Lung microvascular endothelial cell (primary cell): ENCODE results near the gene GPD1. TPM values are rescaled to one million over a fixed set of nuclear protein-coding genes. Genes with fewer than 3 reads are reported as not detected.

Experiments
- DNase-seq, 2 donors: peaks; one replicate each; pipeline versions ENCODE4 v3.0.0 to v3.0.0-alpha.2; 2010; ENCODE audit warnings: low read depth in 2 of 2
- total RNA-seq: library from RNA; depleted of rRNA; stranded (reverse); fragments of >200 nt; gene quantifications from 2 replicates; pipeline ENCODE4 v1.2.1, GENCODE V29; 2014

Gene GPD1
- total RNA-seq, 1 donor from 2014 or later = under 0.01 TPM

DNA sequence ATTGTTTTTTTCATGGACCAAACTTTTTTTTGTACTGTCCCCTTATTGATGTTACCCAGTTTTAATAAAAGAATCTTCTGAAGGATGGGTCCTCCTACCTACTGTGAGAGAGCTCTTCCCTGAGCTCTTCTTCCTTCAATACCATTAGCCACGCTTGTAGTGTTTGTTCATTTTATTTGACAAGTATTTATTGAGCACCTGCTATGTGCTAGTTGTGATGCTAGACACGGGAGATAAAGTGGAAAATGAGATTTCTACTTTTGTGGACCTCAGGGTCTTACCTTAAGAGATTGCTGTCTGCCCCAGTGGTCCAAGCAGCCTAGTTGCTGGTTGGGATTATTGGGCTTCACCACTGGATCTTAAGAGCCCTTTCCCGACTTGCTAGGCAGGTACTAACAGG, 3.2 kb upstream of the GPD1 start:
- DNase-seq = no peak

DNA sequence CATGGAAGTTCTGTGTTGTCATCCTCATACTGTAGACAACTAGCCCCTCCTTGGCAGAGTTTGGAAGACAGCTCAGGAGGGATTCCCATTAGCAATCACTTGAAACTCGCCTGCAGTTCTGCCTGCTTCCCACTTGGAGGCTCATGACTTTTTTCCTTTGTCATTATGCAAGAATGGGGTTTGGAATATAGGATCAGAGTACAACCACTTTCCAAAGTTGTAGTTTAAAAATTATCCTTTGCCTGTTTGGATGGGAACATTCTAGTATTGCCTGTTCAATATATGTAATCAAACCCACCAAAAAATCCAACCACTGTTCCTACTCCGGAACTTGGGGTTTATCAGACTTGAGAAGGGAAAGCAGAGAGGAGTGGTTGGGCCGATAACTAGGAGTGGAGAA, 2.1 kb upstream of the GPD1 start:
- DNase-seq = peak; percentile 35 to 46

DNA sequence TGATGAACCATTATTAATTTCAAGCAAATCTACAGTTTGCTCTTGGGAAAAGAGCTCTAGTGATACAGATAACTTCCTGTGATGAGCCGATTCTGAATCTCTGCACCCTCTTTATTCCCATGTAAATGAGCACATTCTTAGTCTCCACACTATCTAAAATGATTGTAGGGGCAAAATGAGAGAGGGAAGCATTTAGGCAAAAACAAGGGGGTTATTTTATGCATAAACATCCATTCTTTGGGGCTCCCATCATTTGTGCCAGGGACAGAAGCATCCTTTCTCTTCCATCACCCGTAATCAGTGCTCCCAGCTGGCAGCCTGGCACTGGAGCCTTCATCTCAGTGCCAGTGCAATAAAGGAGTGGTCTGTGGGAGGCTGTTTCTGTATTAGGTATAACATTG, 1.7 kb upstream of the GPD1 start:
- DNase-seq = no peak

DNA sequence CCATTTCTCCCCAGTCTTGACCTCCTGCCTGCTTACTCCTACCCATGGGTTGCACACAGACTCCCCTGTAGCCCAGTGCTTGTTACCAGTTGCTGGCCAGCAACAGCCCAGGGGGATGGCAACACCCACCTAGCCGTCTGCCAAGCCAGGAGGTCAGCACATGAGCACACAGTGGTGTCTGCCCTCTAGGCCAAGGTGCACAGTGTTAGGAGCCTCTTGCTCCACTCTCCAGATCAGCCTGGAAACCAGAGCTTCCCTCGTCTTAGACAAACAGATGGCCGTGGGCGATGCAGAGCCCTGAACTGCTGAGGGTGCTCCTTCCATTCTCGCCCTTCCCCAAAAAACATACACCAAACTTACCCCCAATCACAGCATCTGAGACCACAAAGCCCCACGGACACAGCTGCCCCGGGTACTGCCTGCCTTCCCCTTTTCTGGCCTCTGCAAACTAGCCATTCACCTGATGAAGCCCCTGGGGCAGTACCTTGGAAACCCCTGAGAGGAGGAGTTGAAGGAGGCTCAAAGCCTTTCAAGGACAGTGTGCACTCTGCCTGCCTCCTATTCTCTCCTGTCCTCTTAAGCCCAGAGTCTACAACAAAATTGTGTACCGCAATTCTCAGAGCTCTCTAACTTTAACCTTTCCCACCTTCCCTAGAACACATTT, 1.0 kb upstream of the GPD1 start:
- DNase-seq = no peak

DNA sequence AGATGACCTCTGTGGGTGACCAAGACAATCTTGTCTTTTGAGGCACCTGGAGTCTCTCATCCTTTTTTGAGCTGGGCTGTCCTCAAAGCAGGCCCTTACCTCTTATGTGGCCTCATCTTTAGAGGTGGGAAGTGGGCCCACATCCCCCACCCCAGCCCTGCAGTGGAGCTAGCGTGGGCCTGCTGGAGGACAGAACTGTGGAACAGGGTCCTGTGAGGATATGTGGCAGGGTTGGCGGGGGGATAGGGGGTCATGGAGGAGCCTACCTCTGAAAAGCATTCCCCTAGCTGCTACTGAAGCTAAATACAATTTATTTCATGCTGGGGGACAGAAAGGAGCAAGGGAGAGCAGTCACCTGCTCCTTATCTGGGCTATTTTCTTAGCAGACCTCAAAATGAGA, 457 bp upstream of the GPD1 start:
- no peak for DNase-seq

DNA sequence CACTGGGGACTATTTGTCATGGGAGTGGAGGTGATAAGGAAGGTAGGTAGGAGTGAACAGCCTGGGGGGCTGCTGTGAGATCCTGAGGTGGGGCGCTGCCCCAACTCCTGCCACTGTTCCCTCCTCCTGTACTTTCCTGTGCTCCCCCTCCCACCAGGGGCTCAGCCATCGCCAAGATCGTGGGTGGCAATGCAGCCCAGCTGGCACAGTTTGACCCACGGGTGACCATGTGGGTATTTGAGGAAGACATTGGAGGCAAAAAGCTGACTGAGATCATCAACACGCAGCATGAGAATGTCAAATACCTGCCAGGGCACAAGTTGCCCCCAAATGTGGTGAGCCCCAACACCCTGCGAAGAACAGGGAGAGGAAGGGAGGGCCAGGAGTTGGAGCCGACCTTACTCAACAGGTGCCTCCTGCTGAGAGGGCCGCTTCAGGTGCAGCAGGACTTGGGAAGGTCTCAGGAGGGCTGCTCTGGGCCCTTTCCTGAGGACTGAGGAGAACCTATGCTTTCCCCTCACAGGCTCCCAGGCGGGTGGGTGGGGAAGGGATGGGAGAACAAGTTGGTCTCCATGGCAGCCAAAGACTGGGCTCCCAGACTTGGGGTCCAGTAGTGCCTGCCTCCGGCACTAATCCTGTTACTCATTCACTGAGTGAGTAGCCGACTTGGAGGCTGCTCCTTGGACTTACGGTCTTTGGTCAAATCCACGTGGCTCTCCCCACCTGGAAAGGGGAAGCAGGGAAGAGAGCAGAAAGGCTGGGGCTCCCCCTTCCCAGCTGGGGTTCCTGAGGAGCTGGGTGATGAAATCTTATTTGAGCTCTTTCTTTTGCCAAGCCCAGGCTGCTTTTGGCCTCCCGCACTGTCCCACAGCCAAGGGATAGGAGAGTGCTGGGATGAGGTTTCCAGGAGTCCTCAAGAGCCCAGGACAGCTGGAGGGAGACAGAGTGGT, 884 bp downstream of the GPD1 start:
- DNase-seq = no peak

DNA sequence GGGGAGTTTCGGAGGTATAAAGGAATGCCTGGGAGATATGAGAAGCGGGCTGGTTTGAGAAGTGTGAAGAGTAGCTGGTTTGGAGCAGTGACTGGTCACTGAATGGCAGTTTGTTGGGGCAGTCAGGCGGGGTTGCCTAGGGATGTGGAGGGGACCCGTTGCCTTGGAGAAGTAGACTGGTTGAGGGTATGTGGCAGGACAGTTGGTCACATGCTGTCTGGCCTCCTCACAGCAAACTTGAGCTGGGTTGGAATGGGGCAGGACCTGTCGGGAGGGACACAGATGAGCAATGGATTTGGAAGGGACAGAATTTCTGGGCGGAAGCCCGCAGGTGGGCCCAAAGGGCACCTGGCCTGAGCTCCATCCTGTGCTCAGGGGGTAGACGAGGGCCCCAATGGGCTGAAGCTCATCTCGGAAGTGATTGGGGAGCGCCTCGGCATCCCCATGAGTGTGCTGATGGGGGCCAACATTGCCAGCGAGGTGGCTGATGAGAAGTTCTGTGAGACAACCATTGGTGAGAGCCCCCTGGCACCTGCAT, 2.2 kb downstream of the GPD1 start:
- DNase-seq = no peak

DNA sequence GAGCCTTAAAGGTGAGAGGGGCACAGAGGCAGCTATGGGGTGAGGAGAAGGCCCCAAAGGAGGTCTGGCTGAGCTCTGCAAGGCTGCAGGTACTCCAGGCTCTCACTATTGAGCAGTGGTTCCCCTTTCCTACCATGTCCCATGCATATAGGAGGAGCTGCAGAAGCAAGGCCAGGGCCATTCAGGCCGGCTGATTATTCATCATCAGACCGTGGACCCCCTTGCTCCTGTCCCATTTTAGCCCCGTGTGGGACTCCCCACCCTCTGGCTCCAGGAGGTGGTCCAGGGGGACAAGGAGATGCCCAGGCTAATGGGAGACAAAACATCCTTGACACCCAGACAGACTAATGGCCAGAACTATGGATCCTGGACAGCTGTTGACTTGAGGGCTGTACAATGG, 3.1 kb downstream of the GPD1 start:
- no peak for DNase-seq

DNA sequence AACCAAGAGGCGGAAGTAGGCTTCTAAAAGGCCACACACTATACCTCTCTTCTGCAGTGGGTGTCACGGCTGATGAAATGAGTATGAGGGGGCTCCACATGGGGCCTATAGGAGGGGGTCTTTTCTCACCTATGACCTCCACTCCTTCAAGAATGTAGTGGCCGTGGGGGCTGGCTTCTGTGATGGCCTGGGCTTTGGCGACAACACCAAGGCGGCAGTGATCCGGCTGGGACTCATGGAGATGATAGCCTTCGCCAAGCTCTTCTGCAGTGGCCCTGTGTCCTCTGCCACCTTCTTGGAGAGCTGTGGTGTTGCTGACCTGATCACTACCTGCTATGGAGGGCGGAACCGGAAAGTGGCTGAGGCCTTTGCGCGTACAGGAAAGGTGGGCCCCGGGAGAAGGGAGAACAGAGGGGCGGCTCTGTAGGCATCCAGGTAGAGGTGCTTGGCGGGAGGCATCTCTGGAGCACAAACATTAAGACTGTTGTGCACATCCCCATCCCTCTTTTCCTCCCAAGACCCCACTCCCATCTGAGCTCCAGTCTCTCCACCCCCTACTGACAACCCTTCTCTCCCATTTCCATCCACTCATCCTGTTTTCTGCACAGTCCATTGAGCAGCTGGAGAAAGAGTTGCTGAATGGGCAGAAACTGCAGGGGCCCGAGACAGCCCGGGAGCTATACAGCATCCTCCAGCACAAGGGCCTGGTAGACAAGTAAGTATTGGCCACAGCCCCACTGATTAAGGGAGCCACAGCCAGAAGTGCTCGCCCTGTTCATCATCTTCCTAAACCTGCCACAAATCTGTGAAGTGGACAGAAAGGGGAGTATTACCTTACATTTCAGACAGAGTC, 3.8 kb downstream of the GPD1 start:
- no peak for DNase-seq

DNA sequence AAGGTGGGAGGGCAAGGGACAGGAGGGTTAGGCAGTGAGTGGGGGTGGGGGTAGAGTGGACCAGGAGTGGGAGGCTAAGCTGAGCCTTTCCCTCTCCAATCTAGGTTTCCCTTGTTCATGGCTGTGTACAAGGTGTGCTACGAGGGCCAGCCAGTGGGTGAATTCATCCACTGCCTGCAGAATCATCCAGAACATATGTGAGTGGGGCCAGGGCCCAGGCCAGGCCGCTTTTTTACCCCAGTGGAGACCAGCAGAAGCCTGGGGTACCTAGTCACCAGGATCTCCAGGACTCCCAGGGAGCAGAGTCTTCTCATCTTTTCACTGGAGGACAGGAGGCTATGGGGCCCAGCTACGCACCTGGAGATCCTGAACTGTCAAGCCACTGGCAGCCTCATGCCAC, 5.5 kb downstream of the GPD1 start:
- DNase-seq = no peak

DNA sequence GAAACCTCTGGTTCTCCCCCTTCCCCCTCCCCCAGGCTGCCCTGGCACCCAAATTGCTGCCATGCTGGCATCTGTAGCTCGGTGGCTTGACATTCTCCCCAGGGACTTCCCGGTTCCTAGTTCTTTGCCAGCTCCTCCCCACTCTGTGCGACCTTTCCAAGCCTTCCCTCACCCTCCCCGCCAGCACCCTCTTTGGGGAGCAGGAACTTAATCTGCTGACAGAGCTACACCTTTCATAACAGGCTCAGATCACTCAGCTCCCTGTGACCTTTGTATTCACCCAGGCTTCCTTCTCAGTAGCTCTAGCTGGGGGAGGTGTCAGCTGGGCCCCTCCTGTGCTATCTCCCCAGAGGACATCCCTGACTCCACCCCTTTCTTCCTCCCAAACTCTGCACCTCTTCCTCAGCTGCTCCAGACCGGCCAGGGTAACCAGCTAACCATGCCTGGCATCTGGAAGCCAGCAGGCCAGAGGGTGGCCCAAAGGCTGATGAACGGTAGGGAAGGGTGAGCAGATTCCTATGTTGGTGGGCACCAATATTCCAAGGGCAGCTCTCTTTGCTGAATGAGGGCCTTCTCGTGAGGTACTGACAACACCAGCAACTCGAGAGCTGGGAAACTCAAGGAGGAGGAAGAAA, 6.4 kb downstream of the GPD1 start:
- DNase-seq = no peak

DNA sequence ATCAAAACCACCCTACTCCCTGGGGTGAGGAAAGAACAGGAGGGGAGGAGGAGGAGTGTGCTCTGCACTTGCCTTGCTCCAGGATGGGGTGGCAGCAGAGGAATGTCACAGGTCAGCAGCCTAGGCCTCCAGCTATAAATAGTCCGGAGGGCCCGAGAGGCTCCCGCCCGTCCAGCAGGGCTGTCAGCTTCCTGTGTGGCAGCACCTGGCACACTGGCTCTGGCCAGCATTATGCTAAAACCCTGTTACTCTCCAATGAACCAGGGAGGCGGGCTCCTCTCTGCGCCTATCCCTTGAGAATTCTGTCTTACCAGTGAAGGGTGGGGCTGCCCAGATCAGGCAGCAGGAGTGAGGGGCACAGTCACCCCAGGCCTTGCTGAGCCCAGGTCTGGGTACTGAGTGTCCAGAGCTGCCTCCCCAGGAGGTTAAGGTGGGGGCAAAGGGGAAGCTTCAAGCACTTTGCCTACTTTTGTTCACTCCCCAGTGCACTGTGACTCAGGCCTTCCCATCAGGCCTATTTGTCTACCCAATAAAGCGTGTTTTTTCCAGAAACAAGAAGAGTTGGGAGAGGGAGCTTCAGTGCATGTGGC, 7.0 kb downstream of the GPD1 start:
- DNase-seq = no peak

DNA sequence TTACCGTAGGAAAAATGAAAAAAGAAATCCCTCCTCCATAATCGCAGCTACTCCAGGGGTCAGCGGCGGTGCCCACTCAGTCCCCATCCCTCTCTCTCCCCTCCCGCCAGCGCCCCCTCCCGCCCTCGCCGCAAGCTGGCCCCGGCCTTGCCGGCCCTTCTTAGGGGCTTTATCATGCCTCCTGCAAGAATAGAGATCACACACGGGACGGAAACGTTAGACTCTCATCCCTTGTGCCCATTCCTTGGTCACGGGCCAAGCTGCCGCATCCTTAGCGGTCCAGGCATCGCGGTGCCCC, 7.5 kb downstream of the GPD1 start:
- peak in 1 of 2 donors; percentile 19 for DNase-seq

DNA sequence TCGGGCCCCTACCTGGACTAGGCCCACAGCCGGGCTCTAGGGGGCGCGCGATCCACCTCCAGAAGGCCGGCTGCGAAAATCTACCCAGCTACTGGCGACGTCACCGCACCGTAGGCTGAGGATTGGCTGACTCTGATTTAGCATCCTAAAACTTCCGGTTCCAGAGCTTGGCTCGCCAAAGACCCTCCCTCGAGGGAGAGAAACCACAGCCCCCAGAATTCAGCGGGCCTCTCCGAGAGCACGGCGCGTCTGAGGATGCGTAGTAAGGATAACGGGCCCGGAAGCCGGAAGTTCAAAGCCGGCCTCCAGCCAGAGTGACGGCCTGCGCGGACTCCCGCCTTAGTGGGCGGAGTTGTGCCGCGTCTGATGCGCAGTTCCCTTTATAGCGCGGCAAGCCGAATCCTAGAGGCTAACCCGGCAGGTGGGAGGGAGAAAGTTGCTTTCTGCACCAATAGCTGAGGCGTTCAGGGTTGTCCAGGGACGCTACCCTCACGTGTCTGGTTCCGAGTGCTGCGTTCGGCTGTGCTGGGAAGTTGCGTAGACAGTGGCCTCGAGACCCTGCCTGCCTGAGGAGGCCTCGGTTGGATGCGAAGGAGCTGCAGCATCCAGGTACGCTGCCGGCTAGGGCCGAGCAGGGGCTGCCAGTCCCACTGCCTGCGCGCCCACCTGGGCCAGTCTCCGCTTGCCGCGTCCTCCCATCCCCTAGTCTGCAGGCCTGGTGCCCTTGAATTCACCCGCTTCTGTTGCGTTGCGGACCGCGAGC, 8.1 kb downstream of the GPD1 start, which contains the start of gene COX14:
TSS of gene COX14 (plus strand) at position 544 of the 763 bp plus-strand sequence. CDS start 7,808 bp downstream, outside the sequence.
- peak; percentile 100 for DNase-seq

DNA sequence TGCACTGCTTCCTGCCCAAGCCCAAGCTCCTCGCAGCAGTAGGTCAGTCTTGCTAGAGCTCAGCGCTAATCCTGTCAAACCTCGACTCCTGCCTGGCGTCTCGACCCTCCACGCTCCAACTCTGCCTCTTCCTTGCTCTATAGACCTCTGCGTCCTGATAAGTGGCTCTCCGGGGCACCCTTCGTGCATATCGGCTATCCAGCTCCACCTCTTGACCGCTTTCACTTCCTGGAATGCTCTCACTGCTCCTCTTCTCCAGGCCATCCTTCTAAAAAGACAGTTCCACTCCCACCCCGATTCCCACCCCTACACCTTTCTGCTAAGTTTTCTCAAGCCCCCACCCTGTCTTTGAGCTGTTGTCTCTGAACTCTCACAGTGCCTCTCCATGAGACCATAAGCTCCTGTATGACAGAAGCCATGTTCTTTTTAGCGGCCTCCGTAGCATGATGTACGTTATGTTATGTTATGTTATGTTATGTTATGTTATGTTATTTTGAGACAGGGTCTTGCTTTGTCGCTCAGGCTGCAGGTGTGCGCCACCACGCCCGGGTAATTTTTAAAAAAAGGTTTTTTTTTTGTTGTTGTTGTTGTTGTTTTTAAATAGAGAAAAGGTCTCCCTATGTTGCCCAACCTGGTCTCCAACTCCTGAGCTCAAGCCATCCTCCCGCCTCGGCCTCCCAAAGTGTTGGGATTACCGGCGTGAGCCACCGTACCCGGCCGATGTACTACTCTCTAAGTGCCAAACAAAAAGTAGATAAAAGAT, 8.8 kb downstream of the GPD1 start:
- DNase-seq = no peak

DNA sequence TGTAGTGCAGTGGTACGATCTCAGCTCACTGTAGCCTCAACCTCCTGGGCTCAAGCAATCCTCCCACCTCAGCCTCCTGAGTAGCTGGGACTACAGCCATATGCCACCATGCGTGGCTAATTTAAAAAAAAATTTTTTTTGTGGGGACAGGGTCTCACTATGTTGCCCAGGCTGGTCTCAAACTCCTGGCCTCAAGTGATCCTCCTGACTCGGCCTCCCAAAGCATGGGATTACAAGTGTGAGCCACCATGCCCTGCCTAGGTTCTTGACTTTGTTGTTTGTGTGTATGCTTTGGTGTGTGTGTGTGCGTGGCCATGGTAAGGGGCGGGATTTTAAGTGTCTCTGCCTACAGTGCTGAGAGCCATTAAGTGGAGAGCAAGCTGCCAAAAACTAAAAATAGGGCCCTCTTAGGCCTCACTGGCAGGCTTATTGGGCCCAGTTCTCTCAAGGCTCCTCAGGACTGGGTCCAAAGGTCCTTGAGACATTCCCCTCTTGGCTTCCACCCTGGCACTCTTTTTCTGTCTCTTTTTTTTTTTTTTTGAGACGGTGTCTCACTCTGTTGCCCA, 13.3 kb downstream of the GPD1 start:
- no peak for DNase-seq

DNA sequence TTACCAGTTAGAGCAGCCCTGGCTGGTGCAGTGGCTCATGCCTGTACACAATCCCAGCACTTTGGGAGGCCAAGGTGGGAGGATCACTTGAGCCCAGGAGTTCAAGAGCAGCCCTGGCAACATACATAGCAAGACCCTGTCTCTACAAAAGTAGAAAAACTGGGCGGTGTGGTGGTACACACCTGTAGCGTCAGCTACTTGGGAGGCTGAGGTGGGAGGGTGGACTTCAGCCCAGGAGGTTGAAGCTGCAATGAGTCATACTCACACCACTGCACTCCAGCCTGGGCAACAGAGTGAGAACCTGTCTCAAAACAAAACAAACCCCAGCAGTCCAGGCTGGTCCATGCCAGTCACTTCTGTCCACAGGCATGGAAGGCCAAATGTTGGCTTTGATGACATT, 15.6 kb downstream of the GPD1 start:
- DNase-seq = no peak

DNA sequence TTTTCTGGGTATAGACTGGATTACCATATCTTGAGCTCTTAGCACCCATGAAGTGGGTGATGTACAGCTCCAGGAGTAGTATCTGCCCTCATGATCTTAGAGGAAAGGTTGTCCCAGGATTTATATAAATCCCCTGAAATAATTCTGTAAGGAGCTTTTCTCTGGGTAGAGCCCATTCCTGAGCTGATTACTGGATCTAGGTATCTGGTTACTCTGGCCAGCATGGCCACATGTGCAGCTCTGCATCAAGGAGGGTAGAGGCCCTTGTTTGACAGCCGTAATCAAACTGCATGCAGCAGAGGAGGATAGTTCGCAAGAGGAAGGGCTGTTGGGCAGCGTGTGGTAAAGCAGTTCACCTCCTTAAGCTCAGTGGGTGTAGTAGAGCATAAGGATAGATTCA, 16.7 kb downstream of the GPD1 start:
- DNase-seq = no peak

DNA sequence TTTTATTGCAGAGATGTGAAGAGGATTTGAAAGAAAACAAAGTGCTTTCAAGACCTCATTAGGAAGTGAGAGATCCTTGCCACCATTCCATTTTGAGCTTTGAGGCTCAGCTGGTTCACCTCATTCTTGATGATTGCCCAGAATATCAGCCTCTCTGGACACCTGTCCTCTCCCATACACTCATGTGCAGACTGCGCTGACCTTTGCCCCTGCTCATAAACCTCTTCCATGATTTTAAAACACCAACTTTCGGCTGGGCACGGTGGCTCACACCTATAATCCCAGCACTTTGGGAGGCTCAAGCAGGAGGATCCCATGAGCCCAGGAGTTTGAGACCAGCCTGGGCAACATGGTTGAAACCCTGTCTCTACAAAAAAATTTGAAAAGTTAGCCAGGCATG, 17.1 kb downstream of the GPD1 start:
- no peak for DNase-seq
